ENCODE measurements around the gene FADS6.

Gene FADS6

DNA sequence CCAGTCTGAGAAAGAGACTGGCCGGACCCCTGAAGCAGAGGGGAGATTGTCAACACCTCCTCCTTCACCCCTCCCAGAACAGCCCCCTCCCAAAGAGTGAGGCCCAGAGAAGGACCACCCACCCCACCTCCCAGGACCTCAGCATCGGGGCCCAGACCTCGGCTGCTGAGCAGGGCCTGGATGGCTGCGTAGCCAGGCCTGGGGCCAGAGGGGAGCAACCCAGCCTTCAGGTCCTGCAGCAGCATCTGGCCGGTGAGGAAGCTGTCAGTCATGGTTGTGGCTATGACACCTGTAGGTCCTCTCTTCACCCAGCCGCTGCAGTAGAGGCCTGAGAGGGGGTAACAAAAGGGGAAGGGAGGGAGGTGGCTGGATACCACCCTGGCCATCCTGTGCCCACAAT lies 30.5 kb downstream of the FADS6 start:
- TF ChIP-seq POLR2AphosphoS5 (IDR thresholded peaks at IDR 0.05; ENCODE audit: low read depth, low read length) = no peak
- no peak for TF ChIP-seq TAF1 (IDR thresholded peaks at IDR 0.05; ENCODE audit: borderline replicate concordance, insufficient read depth, low read length)
- TF ChIP-seq SIN3A (IDR thresholded peaks at IDR 0.05; ENCODE audit: borderline replicate concordance, insufficient read depth, low read length) = no peak
- TF ChIP-seq, protein P1, sequence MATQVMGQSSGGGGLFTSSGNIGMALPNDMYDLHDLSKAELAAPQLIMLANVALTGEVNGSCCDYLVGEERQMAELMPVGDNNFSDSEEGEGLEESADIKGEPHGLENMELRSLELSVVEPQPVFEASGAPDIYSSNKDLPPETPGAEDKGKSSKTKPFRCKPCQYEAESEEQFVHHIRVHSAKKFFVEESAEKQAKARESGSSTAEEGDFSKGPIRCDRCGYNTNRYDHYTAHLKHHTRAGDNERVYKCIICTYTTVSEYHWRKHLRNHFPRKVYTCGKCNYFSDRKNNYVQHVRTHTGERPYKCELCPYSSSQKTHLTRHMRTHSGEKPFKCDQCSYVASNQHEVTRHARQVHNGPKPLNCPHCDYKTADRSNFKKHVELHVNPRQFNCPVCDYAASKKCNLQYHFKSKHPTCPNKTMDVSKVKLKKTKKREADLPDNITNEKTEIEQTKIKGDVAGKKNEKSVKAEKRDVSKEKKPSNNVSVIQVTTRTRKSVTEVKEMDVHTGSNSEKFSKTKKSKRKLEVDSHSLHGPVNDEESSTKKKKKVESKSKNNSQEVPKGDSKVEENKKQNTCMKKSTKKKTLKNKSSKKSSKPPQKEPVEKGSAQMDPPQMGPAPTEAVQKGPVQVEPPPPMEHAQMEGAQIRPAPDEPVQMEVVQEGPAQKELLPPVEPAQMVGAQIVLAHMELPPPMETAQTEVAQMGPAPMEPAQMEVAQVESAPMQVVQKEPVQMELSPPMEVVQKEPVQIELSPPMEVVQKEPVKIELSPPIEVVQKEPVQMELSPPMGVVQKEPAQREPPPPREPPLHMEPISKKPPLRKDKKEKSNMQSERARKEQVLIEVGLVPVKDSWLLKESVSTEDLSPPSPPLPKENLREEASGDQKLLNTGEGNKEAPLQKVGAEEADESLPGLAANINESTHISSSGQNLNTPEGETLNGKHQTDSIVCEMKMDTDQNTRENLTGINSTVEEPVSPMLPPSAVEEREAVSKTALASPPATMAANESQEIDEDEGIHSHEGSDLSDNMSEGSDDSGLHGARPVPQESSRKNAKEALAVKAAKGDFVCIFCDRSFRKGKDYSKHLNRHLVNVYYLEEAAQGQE (IDR thresholded peaks at IDR 0.05; ENCODE audit: insufficient read depth in 1 of 2, low read depth in 2 of 2, low read length in 2 of 2) = no peak
- no peak for TF ChIP-seq FOXP2 (optimal IDR thresholded peaks at IDR 0.05; ENCODE audit: borderline replicate concordance, extremely low read depth, extremely low read length, insufficient read depth)

DNA sequence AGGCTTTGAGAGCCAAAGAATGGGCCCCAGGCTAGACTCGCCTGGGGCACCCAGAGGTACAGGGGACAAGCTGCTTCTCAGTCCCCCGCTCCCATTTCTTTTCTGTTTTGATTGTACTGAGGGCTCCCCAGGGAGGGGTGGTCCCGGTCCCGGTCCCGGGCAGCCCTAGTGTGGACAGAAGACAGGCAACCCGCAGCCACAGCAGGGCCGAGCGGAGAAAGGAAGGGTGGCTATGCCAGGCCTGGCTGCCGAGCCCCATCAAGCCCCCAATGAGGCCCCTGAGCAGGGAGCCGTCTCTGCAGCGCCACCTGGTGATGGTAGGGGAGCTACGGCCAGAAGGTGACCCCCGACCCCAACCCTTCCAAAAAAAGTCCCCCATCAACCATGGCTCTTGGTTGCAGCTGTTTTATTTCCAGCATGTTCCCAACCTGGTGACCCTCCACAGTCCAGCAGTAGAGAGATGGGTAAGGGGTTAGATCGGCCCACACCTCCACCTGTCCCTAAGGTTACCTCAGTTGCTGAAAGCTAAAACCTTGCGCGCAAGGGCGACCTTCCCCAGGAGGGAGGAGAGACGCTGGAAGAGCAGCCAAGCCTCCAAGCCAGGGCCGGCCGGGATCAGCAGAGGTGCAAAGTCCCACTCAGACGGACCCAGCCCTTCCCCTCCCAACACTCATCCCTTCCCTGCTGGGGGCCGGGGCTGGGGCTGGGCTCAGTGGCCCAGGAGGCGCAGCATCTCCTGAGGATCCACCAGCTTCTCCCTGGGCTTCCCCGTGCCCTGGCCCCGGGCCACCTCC lies 31.1 kb downstream of the FADS6 start:
- TF ChIP-seq TAF1 (IDR thresholded peaks at IDR 0.05; ENCODE audit: borderline replicate concordance, insufficient read depth, low read length) (no peak), FOXP2 (optimal IDR thresholded peaks at IDR 0.05; ENCODE audit: borderline replicate concordance, extremely low read depth, extremely low read length, insufficient read depth) (no peak), POLR2AphosphoS5 (IDR thresholded peaks at IDR 0.05; ENCODE audit: low read depth, low read length) (no peak), SIN3A (IDR thresholded peaks at IDR 0.05; ENCODE audit: borderline replicate concordance, insufficient read depth, low read length) (no peak)
- TF ChIP-seq, protein P1 (IDR thresholded peaks at IDR 0.05; ENCODE audit: insufficient read depth in 1 of 2, low read depth in 2 of 2, low read length in 2 of 2) = no peak

DNA sequence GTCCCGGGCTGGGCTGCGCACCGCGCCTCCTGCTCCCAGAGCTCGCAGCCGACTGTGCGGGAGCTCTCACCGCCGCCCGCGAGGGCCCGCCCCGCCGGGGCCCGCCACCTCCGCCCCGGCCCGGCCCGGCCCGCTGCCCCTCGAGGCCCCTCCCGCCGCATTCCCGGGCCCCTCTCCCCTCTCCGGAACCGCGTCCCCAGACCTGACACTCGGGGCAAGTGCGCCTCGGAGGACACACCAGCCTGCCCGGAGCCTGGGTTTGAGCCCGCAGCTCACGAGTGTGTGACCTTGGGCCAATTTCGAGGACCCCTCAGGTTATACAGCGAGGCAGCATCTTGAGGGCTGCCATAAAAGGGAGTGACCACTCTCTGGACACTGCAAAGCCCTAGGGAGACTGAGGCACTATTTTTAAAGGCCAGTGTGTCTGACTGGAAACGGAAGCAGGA lies 31.7 kb downstream of the FADS6 start:
- TF ChIP-seq TAF1 (IDR thresholded peaks at IDR 0.05; ENCODE audit: borderline replicate concordance, insufficient read depth, low read length) = no peak
- TF ChIP-seq FOXP2 (optimal IDR thresholded peaks at IDR 0.05; ENCODE audit: borderline replicate concordance, extremely low read depth, extremely low read length, insufficient read depth) = no peak
- TF ChIP-seq SIN3A (IDR thresholded peaks at IDR 0.05; ENCODE audit: borderline replicate concordance, insufficient read depth, low read length) = no peak
- TF ChIP-seq, protein P1 (IDR thresholded peaks at IDR 0.05; ENCODE audit: insufficient read depth in 1 of 2, low read depth in 2 of 2, low read length in 2 of 2) = no peak
- no peak for TF ChIP-seq POLR2AphosphoS5 (IDR thresholded peaks at IDR 0.05; ENCODE audit: low read depth, low read length)

DNA sequence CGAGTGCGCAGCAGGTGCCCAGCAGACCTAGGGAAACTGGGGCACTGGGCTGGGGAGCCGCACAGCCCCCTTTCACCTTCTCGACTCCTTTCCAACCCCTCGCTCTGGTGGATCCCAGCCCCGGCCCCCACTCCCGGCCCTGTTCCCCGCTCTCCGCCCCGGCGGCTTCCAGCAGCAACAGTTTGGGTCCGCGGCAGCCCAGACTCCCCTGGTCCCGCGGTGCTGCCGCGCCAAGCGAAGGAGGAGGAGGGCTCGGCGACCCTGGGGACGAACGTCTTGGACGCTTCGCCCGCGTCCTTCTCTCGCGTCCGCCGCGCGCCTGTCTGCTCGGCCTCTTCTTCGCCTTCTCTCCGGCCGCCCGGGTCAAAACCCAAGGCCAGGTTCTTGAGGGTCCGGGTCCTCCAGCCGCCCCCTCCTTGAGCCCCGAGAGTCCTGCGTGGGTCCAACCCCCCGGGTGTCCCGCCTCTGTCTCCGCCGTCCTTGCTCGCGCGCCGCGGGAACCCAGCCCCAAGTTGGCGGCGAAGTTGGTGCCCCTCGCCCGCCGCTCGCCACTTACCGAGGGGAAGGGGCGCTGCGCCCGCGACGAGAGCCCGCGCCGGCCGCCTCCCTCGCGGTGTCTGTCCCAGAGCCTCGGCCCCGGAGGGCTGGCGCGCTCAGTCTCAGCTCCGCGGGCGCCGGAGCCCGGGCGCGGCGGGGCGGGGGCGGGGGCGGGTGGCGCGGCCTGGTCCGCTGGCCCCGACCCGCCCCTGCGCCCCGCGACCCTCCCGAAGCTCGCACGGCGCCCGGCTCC lies 32.4 kb downstream of the FADS6 start:
- no peak for TF ChIP-seq POLR2AphosphoS5 (IDR thresholded peaks at IDR 0.05; ENCODE audit: low read depth, low read length)
- no peak for TF ChIP-seq FOXP2 (optimal IDR thresholded peaks at IDR 0.05; ENCODE audit: borderline replicate concordance, extremely low read depth, extremely low read length, insufficient read depth)
- no peak for TF ChIP-seq SIN3A (IDR thresholded peaks at IDR 0.05; ENCODE audit: borderline replicate concordance, insufficient read depth, low read length)
- TF ChIP-seq, protein P1 (IDR thresholded peaks at IDR 0.05; ENCODE audit: insufficient read depth in 1 of 2, low read depth in 2 of 2, low read length in 2 of 2) = no peak
- TF ChIP-seq TAF1 (IDR thresholded peaks at IDR 0.05; ENCODE audit: borderline replicate concordance, insufficient read depth, low read length) = no peak
